Measurements from ENCODE around the gene CLDN14. TPM values are rescaled to one million over a fixed set of nuclear protein-coding genes. Genes with fewer than 3 reads are reported as not detected.

CLDN14 gene
- total RNA-seq, 4 donors from 2014 or later: not detected

DNA sequence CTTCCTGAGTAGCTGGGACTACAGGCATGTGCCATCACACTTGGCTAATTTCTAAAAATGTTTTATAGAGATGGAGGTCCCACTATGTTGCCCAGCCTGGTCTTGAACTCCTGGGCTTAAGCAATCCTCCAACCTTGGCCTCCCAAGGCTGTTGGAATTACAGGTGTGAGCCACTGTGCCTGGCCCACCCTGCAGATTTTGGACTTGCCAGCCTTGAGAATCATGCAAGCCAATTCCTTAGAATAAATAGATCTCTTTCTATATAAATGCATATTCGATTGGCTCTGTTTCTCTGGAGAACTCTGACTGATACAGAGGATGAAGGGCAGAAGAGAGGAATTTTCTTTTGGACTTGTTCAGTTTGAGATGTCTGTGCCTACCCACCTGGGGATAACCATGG is 6.7 kb downstream of the CLDN14 start:
- Histone ChIP-seq H3K36me3 (no peaks in the 10 kb centered on the region), H3K27ac (no peak overlapping the region), H3K4me3 (replicated peaks in 1 of 3) (no peak overlapping the region), H3K9me3 (no peaks in the 10 kb centered on the region), H3K27me3 (no peaks in the 10 kb centered on the region), H3K4me1 (peaks cover 0 to 3% of the 10 kb centered on the region in 2 donors)
- TF ChIP-seq, protein P1, sequence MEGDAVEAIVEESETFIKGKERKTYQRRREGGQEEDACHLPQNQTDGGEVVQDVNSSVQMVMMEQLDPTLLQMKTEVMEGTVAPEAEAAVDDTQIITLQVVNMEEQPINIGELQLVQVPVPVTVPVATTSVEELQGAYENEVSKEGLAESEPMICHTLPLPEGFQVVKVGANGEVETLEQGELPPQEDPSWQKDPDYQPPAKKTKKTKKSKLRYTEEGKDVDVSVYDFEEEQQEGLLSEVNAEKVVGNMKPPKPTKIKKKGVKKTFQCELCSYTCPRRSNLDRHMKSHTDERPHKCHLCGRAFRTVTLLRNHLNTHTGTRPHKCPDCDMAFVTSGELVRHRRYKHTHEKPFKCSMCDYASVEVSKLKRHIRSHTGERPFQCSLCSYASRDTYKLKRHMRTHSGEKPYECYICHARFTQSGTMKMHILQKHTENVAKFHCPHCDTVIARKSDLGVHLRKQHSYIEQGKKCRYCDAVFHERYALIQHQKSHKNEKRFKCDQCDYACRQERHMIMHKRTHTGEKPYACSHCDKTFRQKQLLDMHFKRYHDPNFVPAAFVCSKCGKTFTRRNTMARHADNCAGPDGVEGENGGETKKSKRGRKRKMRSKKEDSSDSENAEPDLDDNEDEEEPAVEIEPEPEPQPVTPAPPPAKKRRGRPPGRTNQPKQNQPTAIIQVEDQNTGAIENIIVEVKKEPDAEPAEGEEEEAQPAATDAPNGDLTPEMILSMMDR (IDR thresholded peaks at IDR 0.05): no peak
- no peak for TF ChIP-seq POLR2A (IDR thresholded peaks at IDR 0.05)
- no peak for DNase-seq
- WGBS, 2 donors: 94 to 100% methylated on average over 1 of the region's 1 CpG
- intact Hi-C loops (cut with DNase I): no loop called here

DNA sequence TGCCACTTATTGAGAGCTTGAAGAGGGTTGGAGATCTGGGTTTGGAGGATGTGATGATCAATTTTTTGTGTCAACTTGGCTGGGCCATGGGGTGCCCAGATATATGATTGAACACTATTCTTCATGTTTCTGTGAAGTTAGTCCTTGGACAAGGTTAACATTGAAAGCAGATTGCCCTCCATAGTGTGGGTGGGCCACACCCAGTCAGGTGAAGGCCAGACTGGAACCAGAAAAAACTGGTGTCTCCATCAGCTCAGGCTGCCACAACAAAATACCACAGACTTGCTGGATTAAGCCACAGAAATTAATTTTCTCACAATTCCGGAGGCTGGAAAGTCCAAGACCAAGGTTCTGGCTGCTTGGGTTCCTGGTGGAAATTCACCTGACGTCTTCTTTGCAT is 7.5 kb downstream of the CLDN14 start:
- intact Hi-C loops (cut with DNase I): no loop called here
- Histone ChIP-seq H3K4me1 (no peaks in the 10 kb centered on the region), H3K4me3 (replicated peaks in 1 of 3) (no peak overlapping the region), H3K9me3 (no peaks in the 10 kb centered on the region), H3K27ac (no peak overlapping the region), H3K36me3 (no peaks in the 10 kb centered on the region), H3K27me3 (no peaks in the 10 kb centered on the region)
- TF ChIP-seq, protein P1 (IDR thresholded peaks at IDR 0.05): no peak
- TF ChIP-seq POLR2A (IDR thresholded peaks at IDR 0.05): no peak
- WGBS, 2 donors: 87 to 98% methylated on average over 2 of the region's 2 CpGs
- no peak for DNase-seq

DNA sequence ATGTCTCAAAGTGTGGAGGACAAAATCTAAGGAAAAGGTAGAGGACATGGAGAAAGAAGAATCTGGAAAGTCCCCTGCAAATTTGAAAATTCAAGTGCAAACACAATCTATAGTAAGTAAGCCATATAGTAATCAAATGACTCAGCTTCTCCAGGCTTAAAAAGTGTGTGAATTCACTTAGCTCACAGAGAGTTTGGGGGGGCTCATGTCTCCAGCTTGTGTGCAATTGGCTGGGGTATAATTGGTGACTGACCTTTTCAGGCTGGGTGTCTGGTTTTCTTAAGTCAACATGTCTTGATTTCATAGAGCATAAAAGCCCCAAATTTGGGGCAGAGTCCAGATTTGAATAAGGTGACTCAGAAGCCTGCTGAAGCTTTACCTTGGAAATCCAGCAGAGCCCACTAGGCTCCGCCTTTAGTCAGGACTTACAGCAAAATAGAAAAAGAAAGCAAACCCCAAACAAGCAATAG is 8.6 kb downstream of the CLDN14 start:
- intact Hi-C loops (cut with DNase I): no loop called here
- TF ChIP-seq POLR2A (IDR thresholded peaks at IDR 0.05): no peak
- TF ChIP-seq, protein P1 (IDR thresholded peaks at IDR 0.05): no peak

DNA sequence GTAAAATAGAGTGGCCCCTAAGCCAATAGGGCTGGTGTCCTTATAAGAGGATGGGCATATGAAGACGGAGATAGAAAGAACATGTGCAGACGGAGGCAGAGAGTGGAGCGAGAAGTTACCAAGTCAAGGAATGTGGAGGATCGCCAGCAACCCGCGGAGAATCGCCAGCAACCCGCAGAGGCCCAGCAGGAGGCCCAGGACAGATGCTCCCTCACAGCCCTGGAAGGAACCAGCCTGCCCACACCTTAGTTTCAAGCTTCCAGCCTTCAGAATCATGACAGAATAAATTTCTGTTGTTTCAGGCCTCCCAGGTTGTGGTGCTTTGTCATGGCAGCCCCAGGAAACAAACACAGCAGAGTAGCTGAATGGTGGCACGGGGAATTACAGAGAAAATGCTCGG is 9.6 kb downstream of the CLDN14 start:
- no peak overlapping the region for H3K4me3 ChIP-seq (replicated peaks in 1 of 3)
- 83% methylated on average over 10 of the region's 10 CpGs for WGBS, 2 donors
- intact Hi-C loops (cut with DNase I): no loop called here
- TF ChIP-seq, protein P1 (IDR thresholded peaks at IDR 0.05): no peak
- no peak for TF ChIP-seq POLR2A (IDR thresholded peaks at IDR 0.05)
- no peaks in the 10 kb centered on the region for H3K4me1 ChIP-seq
- no peaks in the 10 kb centered on the region for H3K36me3 ChIP-seq
- no peaks in the 10 kb centered on the region for H3K9me3 ChIP-seq
- H3K27me3 ChIP-seq: no peaks in the 10 kb centered on the region
- H3K27ac ChIP-seq: no peak overlapping the region
- no peak for DNase-seq

More for the DNA sequence above, 8.6 kb downstream of the CLDN14 start:
- Histone ChIP-seq H3K27ac (no peak overlapping the region), H3K27me3 (no peaks in the 10 kb centered on the region), H3K4me3 (replicated peaks in 1 of 3) (no peak overlapping the region), H3K4me1 (no peaks in the 10 kb centered on the region), H3K9me3 (no peaks in the 10 kb centered on the region), H3K36me3 (no peaks in the 10 kb centered on the region)
- WGBS, 2 donors: 94 to 97% methylated on average over 1 of the region's 1 CpG
- no peak for DNase-seq

DNA sequence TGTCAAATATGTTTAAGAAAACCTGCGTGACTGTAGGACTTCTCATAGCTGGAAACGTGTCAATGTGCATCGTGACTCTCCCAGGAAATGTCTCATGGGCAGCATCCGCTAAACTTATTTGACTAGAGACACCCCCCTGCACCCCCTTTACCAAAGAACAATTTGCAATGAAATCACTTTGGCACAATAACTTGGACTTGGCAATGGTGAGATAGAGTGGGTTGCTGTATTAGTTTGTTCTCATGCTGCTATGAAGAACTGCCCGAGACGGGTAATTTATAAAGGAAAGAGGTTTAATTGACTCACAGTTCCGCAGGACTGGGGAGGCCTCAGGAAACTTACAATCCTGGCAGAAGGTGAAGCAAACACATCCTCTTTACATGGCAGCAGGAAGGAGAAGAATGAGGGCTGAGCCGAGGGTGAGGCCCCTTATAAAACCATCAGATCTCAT is 13.8 kb downstream of the CLDN14 start:
- TF ChIP-seq, protein P1 (IDR thresholded peaks at IDR 0.05): no peak
- no peak for TF ChIP-seq POLR2A (IDR thresholded peaks at IDR 0.05)
- DNase-seq: no peak
- 79 to 85% methylated on average over 8 of the region's 8 CpGs for WGBS, 2 donors
- H3K27me3 ChIP-seq: no peaks in the 10 kb centered on the region
- H3K4me1 ChIP-seq: no peaks in the 10 kb centered on the region
- H3K27ac ChIP-seq: no peak overlapping the region
- no peaks in the 10 kb centered on the region for H3K9me3 ChIP-seq
- H3K36me3 ChIP-seq: no peaks in the 10 kb centered on the region
- H3K4me3 ChIP-seq (replicated peaks in 1 of 3): no peak overlapping the region
- intact Hi-C loops (cut with DNase I): no loop called here

All from thyroid gland (tissue), 4 donors.